HG02884 (cell line): ENCODE measurements around the gene NR5A2.

Experiments used
- ATAC-seq: cut with Tn5 transposase; IDR thresholded peaks from one replicate; pipeline ENCODE4 v1.9.1; 2021; ENCODE audit warnings: mild to moderate bottlenecking, moderate library complexity; ENCODE audit not compliant: unreplicated experiment

NR5A2 gene

DNA sequence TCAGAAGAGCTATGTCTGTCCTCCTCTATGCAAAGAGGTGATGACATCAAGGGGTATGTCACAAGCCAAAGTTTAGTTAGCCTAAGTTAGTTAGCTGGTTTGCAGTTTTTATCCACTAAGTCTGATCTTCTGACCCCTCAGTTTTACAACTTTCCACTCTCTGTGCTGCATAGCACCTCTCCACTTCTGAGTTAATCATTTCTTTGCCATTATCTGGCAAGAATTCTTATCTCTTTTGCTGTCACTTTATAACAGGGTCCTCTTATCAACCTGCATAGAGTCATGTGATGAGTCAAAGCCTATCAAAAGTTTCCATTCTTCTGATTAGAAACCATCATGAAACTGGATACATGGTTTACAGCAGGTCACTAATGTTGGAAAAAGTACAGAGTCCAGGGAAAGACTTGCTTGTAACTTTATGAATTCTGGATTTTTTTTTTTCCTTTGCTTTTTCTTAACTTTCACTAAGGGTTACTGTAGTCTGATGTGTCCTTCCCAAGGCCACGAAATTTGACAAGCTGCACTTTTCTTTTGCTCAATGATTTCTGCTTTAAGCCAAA lies at the start of gene NR5A2:
Gene NR5A2, plus strand, starts transcription at position 447 of the 560 bp plus-strand sequence. CDS start 138 bp downstream, outside the sequence.
- no peak for ATAC-seq

DNA sequence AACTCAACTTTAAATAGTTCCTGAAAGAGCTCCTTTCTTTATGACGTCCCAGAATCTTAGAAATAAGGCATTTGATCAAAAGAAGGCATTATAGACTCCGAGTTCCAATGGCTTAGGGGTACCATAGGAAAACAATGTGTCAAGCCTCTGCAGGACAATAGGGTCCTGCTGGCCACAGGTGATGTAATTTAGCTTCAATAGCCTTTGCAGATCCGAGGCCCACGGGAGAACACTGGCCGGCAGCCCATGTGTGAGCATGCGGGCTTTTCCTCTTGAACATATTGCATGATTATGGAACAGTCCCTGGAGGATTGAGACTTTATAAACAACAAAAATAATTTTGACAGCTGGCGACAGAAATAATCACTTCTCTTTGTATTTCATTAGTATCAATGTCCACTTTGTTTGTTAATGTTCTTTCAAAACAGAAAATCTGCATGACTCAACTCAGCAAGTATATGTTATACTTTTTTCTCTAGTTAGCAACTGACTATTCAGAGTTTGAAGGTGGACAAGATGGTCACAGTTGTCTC lies 49.0 kb upstream of the NR5A2 start:
- ATAC-seq, result no peak

GRCh38 chr1:199979071-199979470 lies 48.4 kb upstream of the NR5A2 start:
- ATAC-seq, result no peak

DNA sequence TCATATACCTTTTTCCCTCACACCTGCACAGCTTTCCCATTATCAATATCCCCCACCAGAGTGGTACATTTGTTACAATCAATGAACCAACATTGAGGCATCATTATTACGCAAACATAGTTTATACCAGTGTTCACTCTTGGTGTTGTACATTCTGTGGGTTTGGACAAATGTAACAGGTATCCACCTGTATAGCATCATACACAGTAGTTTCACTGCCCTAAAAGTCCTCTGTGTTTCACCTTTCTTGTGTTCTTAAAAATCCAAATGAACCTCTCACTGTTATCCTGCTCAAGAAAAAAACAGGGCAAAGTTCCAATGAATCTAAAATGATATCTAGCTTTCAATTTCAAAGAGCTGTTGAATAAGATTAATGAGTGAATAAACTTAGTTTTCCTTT lies 45.9 kb upstream of the NR5A2 start:
- ATAC-seq, result no peak

GRCh38 chr1:199982606-199983005 lies 44.9 kb upstream of the NR5A2 start:
- no peak for ATAC-seq

DNA sequence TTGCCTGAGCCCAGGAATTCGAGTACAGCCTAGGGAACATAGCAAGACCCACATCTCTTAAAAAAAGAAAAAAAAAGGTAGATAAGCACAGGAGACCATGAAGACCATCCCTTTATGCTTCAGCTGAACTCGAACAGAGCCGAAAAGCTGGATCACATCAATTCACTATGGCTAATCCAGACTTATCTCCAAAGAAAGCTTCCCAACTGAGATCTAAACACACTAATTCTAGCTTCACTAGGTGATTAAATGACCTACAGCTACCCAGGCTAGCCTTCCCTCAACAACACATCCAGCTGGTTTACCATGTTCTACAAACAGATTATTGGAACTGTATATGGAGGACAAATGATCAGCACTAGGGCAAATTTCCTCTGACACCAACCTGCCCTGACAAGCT lies 44.0 kb upstream of the NR5A2 start:
- ATAC-seq, result no peak

DNA sequence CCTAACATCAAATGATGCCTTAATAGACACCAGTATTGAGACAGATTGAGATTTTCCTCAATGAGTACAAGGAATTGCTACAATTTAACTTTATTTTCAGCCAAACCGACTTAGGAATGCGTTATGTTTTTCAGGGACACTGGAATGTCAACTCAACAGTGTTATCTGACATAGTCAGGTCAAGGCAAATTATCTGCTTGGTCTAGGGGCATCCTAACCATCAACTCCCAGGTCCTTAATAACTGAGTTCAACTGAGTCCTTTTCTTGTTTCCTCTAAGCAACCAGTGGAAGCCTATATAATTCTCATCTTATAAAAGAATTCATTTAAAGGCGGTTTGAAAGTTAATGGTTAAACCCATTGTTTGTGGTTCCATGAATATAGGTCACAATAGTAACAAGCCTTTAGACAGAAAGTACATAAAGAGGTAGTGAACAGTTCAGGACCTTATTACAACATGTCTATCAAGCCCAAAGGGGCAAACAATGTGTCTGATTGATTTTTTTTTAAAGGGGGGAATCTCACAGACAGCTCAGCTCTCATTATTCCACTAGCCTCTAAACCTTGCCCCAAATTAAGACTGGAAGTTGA lies 32.3 kb upstream of the NR5A2 start:
- ATAC-seq, result no peak

- no peak for ATAC-seq
These were observed 22.3 kb upstream of the NR5A2 start for GRCh38 chr1:200005165-200005564.

GRCh38 chr1:200006711-200007110 lies 20.8 kb upstream of the NR5A2 start:
- no peak for ATAC-seq

- no peak for ATAC-seq
These were observed 11.7 kb upstream of the NR5A2 start for GRCh38 chr1:200015811-200016210.

GRCh38 chr1:200021577-200022238 lies 5.8 kb upstream of the NR5A2 start:
- no peak for ATAC-seq

GRCh38 chr1:200022239-200022804 lies 5.2 kb upstream of the NR5A2 start:
- ATAC-seq, result no peak

GRCh38 chr1:200028586-200029034 lies 1.1 kb downstream of the NR5A2 start:
- ATAC-seq, result no peak

DNA sequence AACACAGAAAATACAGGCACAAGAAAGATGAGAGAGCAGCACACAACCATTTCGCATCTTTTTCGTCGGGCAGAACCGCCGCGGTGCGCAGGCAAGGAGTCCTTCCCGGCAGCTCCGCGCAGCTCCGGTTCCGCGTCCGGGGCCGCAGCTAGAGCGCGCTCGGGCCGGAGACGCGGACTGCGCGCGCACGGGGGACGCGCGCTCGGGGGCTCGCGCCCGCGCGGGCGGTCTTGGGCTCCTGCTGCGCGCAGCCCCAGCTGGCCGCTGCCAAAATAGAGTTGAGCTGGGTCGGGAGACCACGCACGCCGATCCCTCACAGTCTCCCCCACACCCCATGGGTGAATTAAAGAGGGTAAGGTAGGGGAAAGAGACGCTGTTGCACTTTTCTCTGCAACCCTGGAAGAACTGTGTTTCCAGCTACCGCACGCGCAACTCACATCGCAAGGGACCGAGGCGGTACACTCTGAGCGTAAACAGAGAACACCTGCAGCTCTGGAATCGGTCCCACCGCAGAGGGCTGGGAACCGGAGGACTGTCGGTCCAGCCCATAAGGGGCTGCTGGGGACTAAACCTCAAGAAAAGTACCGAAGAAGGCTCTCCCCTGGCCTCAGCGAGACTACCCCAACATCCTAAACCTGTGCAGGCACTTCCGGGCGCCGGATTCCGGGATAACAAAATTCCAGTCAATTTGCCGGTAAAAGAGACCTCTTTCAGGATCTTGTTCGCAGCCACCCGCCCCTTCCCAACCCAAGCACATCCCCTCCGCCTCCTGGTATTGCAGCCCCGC lies 1.7 kb downstream of the NR5A2 start:
- no peak for ATAC-seq

DNA sequence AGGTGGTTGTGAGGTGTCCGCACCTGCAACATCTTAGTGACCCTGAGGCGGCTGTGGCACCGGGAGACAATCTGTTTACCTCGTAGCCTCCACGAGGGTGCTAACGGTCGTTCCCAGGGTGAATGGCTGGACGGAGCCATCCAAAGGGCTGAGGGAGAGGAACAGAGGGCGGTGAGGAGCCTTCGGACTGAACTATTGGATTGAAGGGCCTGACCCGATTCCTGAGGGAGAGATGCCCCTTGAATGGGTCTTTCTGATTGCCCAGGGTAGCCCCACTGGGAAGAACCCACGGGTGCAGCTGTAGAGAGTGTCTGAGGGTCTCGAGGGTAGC lies 2.3 kb downstream of the NR5A2 start:
- ATAC-seq, result no peak

GRCh38 chr1:200030791-200031190 lies 3.3 kb downstream of the NR5A2 start:
- no peak for ATAC-seq

GRCh38 chr1:200033511-200034261 lies 6.2 kb downstream of the NR5A2 start:
- no peak for ATAC-seq

- ATAC-seq, result no peak
These were observed 6.7 kb downstream of the NR5A2 start for GRCh38 chr1:200034262-200034557.

- no peak for ATAC-seq
These were observed 7.4 kb downstream of the NR5A2 start for GRCh38 chr1:200034761-200035396.

- no peak for ATAC-seq
These were observed 8.0 kb downstream of the NR5A2 start for GRCh38 chr1:200035397-200035955.
